ENCODE measurements around the gene TP53TG5. TPM values are rescaled to one million over a fixed set of nuclear protein-coding genes. Genes with fewer than 3 reads are reported as not detected.

Gene TP53TG5
- polyA plus RNA-seq: not detected

DNA sequence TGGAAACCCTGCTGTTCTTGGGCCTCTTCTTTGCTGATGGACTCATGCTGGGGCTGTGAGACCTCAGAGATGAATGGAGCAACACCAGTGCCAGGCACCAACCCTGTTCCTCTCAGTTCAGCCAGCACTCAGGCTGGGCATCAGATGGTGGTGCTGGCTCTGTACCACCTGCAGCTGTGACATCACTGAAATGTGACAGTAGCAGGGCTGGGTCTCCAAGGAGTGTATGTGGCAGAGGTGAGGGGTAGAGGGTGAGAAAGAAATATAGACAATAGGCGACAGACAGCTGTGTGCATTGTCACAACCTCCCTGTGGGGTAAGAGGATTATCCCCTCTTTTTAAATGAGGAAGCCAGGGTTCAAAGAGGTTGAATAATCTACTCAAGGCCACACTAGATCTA, at the start of gene TP53TG5:
Gene TP53TG5 (minus strand): TSS at position 135 of the 400 bp plus-strand sequence. CDS start 89 bp downstream, at position 46.
- H3K27me3 Mint-ChIP-seq: no peaks in the 10 kb centered on the region
- H3K9me3 Mint-ChIP-seq: no peaks in the 10 kb centered on the region
- H3K36me3 Mint-ChIP-seq: peaks cover 5% of the 10 kb centered on the region
- peak within 1 kb of the TSS in 1 of 4 donors; percentile 52 for H3K4me3 Mint-ChIP-seq
- peaks cover 3 to 13% (median 11%) of the 10 kb centered on the region in 3 donors for H3K4me1 Mint-ChIP-seq
- H3K27ac Mint-ChIP-seq: no peak within 1 kb of the TSS

DNA sequence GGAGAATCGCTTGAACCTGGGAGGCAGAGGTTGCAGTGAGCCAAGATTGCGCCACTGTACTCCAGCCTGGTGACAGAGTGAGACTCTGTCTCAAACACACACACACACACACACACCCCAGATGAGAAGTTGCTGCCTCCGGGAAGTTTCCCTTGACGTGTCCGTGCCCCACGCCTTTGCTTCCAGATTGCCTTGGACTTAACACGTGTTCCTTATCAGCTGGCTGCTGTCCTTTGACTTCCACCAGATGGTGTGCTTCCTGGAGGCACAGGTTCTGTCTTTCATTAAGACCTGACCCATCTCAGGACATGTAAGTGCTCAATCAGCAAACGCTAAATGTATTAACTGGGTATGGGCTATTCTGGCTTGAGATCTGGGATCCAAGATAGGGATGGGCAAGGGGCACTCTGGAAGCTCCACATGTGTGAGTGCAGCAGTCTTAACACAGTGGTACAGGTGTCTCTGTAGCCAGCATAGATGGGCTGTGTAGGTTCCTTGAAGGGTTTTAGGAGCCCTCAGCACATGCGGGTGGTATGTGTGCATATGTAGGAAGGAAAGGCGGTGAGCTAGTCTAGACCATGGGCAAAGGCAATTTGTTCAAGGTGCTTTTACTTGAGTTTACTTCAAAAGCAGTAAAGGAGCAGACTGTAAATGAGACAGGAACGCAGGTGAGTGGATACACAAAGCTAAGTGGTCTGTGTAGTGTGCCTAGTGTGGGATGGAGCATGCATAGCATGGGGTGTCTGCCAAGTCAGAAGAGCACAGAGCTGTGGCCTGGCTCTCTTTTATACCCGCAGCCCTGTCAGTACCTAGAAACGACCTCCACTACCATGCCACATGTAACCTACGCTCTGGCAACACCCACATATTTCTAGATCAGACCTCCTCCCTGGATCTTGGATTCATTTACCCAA, 49.4 kb upstream of the TP53TG5 start:
- no peaks in the 10 kb centered on the region for H3K27me3 Mint-ChIP-seq
- peaks cover 4% of the 10 kb centered on the region for H3K36me3 Mint-ChIP-seq
- peaks cover 8 to 9% (median 8%) of the 10 kb centered on the region in 3 donors for H3K4me1 Mint-ChIP-seq
- H3K9me3 Mint-ChIP-seq: peaks cover 0 to 3% (median 0%) of the 10 kb centered on the region in 3 donors
- H3K27ac Mint-ChIP-seq: peak overlapping the region in 1 of 3 donors; percentile 6
- no peak overlapping the region for H3K4me3 Mint-ChIP-seq

DNA sequence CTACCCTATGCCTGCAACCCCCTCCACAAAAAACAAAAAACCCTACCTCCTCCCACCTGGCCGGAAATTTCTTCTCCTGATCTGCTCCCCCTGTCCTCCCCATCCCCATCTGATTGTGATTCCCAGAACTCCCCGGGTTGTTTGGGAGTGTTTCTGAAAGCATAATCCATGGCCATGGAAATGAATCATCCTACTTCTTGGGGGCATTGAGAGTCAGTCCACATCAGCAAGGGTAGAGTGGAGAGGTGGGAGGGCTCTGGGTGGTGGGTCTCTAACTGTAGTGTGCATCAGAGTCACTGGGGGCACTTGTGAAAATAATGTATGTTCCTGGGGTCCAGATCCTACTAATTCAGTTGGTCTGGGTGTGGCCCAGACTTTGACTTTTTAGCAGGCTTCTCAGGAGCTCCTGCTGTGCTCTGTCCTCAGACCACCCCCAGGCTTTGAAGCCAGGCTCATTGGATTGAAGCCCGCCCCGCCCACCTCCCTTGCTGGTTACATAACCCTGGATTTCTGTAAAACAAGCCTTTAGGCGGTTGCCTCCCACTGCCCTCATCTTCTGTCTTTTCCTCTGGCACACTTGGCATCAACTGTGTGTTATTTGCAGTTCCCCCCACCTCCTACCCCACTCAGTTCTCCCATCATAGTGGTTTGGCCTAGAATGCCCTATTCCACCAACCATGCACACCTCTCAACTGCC, 48.3 kb upstream of the TP53TG5 start:
- Mint-ChIP-seq H3K4me3 (no peak overlapping the region), H3K36me3 (peaks cover 7% of the 10 kb centered on the region), H3K27me3 (no peaks in the 10 kb centered on the region), H3K9me3 (no peaks in the 10 kb centered on the region), H3K27ac (no peak overlapping the region), H3K4me1 (peaks cover 2 to 3% (median 3%) of the 10 kb centered on the region in 3 donors)

DNA sequence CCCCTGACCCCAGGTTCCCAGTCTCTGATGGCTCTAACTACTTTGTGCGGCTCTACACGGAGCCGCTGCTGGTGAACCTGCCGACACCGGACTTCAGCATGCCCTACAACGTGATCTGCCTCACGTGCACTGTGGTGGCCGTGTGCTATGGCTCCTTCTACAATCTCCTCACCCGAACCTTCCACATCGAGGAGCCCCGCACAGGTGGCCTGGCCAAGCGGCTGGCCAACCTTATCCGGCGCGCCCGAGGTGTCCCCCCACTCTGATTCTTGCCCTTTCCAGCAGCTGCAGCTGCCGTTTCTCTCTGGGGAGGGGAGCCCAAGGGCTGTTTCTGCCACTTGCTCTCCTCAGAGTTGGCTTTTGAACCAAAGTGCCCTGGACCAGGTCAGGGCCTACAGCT, 47.4 kb upstream of the TP53TG5 start:
- Mint-ChIP-seq H3K36me3 (peaks cover 7% of the 10 kb centered on the region), H3K4me3 (no peak overlapping the region), H3K9me3 (no peaks in the 10 kb centered on the region), H3K27ac (no peak overlapping the region), H3K27me3 (no peaks in the 10 kb centered on the region), H3K4me1 (peaks cover 0 to 1% (median 0%) of the 10 kb centered on the region in 3 donors)

DNA sequence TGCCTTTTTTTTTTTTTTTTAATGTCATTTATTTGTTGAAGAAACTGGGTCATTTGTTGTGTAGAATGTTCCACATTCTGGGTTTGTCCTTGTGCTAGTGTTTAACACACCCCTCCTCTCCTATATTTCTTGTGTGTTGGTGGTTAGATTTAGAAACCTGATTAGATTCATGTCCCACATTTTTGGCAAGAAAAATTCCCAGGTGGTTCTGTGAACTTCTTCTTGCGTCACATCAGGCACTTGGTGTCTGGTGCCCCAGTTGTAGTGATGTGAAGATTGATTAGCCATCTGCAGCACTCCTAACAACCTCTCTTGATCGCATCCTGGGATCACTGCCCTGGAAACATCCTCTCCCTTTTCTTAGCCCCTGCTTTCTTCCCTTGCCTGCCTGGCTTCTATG, 45.6 kb upstream of the TP53TG5 start:
- peak overlapping the region in 1 of 3 donors; percentile 40 for H3K27ac Mint-ChIP-seq
- peaks cover 12% of the 10 kb centered on the region for H3K36me3 Mint-ChIP-seq
- H3K4me3 Mint-ChIP-seq: no peak overlapping the region
- no peaks in the 10 kb centered on the region for H3K9me3 Mint-ChIP-seq
- H3K27me3 Mint-ChIP-seq: no peaks in the 10 kb centered on the region
- peaks cover 10 to 17% (median 14%) of the 10 kb centered on the region in 3 donors for H3K4me1 Mint-ChIP-seq

DNA sequence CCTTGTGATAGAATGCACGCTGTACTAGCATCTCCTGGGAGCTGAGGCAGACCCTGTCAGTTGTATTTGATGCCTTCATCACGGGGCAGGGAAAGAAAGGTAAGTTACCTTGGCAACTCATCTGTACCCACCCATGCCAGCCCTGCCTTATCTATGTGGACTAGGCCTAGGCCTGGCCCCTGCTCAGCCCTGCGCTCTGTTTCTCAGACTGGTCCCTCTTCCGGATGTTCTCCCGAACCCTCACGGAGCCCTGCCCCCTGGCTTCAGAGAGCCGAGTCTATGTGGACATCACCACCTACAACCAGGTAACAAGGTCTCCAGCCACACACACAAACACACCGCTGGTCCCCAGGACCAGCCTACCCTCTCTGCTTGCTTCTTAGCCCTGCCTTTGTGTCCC, 42.0 kb upstream of the TP53TG5 start:
- H3K27ac Mint-ChIP-seq: peak overlapping the region; percentile 87 to 96 (median 95)
- peaks cover 38 to 44% (median 39%) of the 10 kb centered on the region in 3 donors for H3K4me1 Mint-ChIP-seq
- peak overlapping the region in 2 of 4 donors; percentile 72 to 99 for H3K4me3 Mint-ChIP-seq

DNA sequence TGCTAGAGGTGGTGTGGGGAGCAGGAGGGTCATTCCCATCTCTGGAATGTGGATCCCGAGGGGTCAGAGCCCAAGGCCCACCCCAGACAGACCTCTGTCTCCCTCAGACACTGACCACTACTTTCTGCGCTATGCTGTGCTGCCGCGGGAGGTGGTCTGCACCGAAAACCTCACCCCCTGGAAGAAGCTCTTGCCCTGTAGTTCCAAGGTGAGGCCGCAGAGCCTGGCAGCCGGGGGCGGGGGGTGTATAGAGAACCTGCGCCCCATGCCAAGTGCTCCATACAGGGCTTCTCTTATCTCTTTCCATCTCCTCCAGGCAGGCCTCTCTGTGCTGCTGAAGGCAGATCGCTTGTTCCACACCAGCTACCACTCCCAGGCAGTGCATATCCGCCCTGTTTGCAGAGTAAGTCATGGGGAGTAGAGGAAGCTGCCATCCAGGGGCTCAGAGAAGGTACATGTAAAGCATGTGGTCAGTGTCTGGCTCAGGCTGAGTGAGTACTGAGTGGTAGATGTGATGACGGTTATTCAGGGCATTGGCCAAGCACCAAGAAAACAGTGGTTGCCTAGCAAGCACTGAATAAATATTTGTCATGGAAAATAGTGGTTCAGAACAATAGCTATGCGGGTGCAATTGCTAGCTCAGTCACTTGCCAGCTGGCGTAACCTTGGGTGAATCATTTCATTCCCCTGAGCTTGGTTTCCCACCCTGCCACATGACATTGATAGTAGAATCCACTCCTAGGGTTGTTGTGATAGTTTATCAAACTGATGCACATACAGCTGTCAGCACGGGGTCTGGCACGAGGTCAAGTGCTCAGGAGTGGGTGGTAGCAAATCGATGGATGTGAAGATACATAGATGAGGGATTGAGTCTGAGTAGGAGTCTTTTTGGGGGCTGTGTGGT, 41.3 kb upstream of the TP53TG5 start:
- H3K27ac Mint-ChIP-seq: peak overlapping the region; percentile 87 to 96 (median 95)
- no peaks in the 10 kb centered on the region for H3K9me3 Mint-ChIP-seq
- H3K36me3 Mint-ChIP-seq: peaks cover 11% of the 10 kb centered on the region
- no peaks in the 10 kb centered on the region for H3K27me3 Mint-ChIP-seq
- H3K4me1 Mint-ChIP-seq: peaks cover 40 to 49% (median 42%) of the 10 kb centered on the region in 3 donors
- peak overlapping the region; percentile 67 to 99 (median 82) for H3K4me3 Mint-ChIP-seq

More for the DNA sequence above, 42.0 kb upstream of the TP53TG5 start:
- H3K36me3 Mint-ChIP-seq: peaks cover 11% of the 10 kb centered on the region
- H3K9me3 Mint-ChIP-seq: no peaks in the 10 kb centered on the region
- no peaks in the 10 kb centered on the region for H3K27me3 Mint-ChIP-seq

DNA sequence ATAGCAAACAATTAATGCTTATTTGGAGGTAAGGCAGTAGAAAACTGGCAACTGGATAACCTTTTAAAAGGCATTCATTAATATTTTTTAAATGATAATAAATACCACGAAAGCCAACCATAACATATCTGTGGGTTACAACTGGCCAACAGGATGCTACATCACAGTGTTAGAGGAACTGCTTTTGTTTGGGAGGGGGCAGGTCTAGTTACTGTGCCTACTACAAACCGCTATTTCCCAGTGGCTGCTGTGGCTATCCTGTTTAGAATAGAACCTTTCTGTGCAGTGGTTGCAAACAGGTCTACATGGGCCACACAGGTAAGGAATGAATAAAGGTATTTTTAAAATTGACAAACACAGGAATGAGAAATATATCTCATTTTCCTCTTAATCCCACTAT, 38.8 kb upstream of the TP53TG5 start:
- Mint-ChIP-seq H3K4me1 (peaks cover 40 to 51% (median 47%) of the 10 kb centered on the region in 3 donors), H3K27ac (peak overlapping the region; percentile 23 to 98 (median 87)), H3K4me3 (peak overlapping the region; percentile 94 to 99 (median 98)), H3K36me3 (peaks cover 12% of the 10 kb centered on the region), H3K9me3 (no peaks in the 10 kb centered on the region), H3K27me3 (no peaks in the 10 kb centered on the region)

DNA sequence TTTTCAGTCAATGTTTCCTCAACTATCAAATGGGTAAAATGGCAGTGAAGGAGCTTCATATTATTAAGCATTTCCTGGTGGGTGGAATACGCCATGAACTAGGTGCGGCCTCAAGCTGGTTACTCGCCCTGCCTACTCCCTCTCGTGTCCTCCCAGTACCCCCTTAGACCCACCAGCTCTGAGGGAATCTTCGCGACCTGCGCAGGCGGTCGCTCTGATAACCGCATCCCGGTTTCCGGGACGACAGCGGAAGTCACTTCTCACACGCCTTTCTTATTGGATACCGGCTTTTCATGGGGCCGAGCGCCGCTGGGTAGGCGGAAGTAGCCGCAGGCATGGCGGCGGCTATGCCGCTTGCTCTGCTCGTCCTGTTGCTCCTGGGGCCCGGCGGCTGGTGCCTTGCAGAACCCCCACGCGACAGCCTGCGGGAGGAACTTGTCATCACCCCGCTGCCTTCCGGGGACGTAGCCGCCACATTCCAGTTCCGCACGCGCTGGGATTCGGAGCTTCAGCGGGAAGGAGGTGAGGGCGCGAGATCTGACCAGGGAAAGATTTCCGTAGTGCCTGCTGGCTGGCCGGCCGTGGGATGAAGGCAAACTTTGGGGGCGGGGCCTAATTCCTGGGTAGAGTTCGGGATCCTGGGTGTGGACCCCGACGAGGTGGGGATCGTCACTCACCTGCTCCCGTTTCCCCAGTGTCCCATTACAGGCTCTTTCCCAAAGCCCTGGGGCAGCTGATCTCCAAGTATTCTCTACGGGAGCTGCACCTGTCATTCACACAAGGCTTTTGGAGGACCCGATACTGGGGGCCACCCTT, 37.9 kb upstream of the TP53TG5 start, which contains the start of gene PIGT:
Gene PIGT (plus strand): TSS at position 320 of the 816 bp plus-strand sequence. CDS start 16 bp downstream, at position 336.
- Mint-ChIP-seq H3K27ac (peak within 1 kb of the TSS; percentile 87 to 98 (median 97)), H3K4me1 (peaks cover 40 to 51% (median 47%) of the 10 kb centered on the region in 3 donors), H3K27me3 (no peaks in the 10 kb centered on the region), H3K4me3 (peak within 1 kb of the TSS; percentile 94 to 99 (median 98)), H3K9me3 (no peaks in the 10 kb centered on the region), H3K36me3 (peaks cover 11% of the 10 kb centered on the region)

DNA sequence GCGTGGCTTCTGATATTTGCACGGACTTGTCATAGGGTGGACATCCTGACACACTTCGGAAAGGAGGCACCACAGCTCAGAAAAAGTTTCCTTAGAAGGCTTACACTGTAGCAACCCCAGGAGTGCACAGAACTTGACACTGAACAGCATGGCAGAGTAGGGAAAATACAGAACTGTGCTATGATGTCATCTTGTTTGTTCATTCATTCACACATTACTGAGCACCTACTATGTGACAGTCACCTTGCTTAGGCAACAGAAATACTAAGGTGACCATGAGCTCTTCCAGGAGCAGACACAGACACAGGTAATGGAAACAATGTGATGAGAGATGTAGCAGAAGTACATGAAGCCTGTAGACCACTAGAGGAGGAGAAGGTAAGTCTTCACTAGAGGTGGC, 35.4 kb upstream of the TP53TG5 start:
- Mint-ChIP-seq H3K36me3 (peaks cover 7% of the 10 kb centered on the region), H3K27ac (peak overlapping the region in 1 of 3 donors; percentile 59), H3K4me3 (peak overlapping the region in 1 of 4 donors; percentile 99), H3K9me3 (no peaks in the 10 kb centered on the region), H3K27me3 (no peaks in the 10 kb centered on the region), H3K4me1 (peaks cover 28 to 36% (median 34%) of the 10 kb centered on the region in 3 donors)

DNA sequence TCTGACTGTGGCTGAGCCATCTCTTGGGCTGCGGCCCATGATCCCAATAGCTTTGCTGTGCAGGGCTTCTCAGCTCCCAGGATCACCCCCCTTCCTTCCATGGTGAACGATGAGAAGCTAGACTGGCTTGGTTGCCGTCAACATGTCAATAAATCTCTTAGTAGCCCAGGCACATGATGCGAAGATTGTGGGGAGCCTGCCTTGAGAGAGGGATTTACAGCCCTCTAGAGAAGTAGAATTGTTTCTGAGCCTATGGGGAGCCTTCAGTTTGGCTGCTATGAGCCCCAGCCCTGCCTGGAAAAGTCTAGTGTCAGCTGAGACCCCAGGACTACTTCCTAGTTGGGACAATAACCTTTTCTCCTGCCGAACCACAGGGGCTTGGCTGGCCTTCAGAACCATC, 34.5 kb upstream of the TP53TG5 start:
- H3K27me3 Mint-ChIP-seq: no peaks in the 10 kb centered on the region
- peaks cover 20 to 29% (median 28%) of the 10 kb centered on the region in 3 donors for H3K4me1 Mint-ChIP-seq
- H3K36me3 Mint-ChIP-seq: peaks cover 5% of the 10 kb centered on the region
- H3K4me3 Mint-ChIP-seq: peak overlapping the region in 1 of 4 donors; percentile 59
- no peaks in the 10 kb centered on the region for H3K9me3 Mint-ChIP-seq
- peak overlapping the region in 1 of 3 donors; percentile 59 for H3K27ac Mint-ChIP-seq

DNA sequence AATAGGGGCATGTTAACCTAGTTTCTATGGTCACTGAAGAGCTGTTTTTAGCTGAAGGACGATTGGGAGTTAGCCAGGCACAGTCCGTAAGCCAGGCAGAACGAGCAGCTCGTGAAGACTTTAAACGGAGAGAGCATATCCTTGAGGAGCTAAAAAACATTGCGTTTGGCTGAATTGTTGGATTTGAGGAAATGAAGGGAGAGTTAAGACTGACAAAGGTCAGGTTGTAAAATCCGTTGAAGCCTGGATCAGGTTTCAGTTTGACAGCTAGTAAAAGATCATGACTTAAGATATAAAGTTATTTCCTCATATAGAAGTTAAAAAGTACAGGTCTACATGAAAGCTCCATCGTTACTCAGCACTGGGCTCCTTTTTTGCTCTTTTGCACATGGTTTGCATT, 32.8 kb upstream of the TP53TG5 start:
- Mint-ChIP-seq H3K36me3 (peaks cover 5% of the 10 kb centered on the region), H3K27me3 (no peaks in the 10 kb centered on the region), H3K4me1 (peaks cover 8 to 22% (median 19%) of the 10 kb centered on the region in 3 donors), H3K4me3 (peak overlapping the region in 1 of 4 donors; percentile 72), H3K27ac (peak overlapping the region in 1 of 3 donors; percentile 39), H3K9me3 (no peaks in the 10 kb centered on the region)

DNA sequence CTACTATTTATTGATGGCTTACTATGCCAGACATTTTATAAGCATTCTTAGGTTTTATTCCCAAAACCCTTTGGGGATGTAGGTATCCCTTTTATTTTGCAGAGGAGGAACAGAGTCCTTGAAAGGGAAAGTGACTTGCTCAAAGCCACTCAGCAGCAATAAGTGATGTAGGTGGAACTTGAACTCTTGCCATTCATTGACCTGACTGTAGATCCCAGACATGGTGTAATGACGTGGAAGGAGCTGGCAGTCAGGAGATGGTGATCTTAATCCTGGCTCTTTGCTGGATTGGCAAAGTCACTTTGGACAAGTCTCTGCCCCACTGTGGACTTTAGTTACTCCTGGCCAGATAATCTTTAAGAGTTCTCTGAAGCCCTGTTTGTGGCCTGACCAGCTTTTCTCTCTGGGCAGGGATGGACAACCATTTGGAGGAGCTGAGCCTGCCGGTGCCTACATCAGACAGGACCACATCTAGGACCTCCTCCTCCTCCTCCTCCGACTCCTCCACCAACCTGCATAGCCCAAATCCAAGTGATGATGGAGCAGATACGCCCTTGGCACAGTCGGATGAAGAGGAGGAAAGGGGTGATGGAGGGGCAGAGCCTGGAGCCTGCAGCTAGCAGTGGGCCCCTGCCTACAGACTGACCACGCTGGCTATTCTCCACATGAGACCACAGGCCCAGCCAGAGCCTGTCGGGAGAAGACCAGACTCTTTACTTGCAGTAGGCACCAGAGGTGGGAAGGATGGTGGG, 31.6 kb upstream of the TP53TG5 start:
- Mint-ChIP-seq H3K27me3 (peaks cover 2% of the 10 kb centered on the region), H3K9me3 (peaks cover 0 to under 1% (median 0%) of the 10 kb centered on the region in 3 donors), H3K4me3 (peak overlapping the region in 1 of 4 donors; percentile 72), H3K36me3 (peaks cover 5% of the 10 kb centered on the region), H3K4me1 (peaks cover 0 to 13% (median 11%) of the 10 kb centered on the region in 3 donors), H3K27ac (no peak overlapping the region)

All from IgD-negative memory B cell (primary cell).